GM12872 (cell line): ENCODE results near the gene ETS2.

Experiments used
- CTCF ChIP-seq: IDR thresholded peaks from 3 replicates; pipeline ENCODE4 v1.5.1; 2011; ENCODE audit warnings: low read depth, mild to moderate bottlenecking, low read length, moderate library complexity; ENCODE audit not compliant: insufficient read depth

The ETS2 gene

GRCh38 chr21:38821248-38821647 lies 15.5 kb downstream of the ETS2 start:
- no peak for TF ChIP-seq CTCF

DNA sequence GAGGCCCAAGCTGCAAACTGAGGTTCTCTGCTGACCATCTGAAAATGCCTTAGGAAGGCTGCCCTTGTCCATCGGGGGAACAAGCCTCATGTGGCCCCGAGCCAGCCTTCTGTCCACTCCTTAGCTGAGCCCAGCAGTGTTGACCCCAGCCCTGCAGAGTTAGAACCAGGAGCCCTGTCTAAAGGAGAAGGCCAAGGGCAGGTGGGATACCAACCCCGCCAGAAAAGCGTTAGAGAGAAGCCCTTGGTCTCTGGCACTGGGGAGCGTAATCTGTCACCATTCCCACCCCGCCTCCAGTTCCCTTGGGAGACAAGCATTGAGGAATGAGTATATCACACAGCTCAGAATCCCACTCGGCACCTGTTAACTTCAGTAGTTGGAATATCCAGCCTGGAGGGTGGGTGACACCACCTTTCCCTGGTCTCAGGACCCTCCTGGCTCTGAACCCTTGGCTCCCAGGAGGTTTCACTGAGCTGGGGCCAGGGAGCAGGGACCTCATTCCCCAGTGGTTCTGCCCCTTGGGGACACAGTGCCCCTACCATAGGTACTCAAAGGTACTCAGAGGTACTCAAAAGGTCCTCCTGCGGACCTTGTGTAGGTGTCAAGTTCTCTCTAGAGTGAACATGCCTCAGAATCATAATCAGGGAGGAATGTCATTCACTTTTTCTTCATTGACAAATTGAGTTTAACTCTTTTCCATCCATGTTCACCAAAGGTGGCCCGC lies 16.4 kb downstream of the ETS2 start:
- no peak for TF ChIP-seq CTCF

DNA sequence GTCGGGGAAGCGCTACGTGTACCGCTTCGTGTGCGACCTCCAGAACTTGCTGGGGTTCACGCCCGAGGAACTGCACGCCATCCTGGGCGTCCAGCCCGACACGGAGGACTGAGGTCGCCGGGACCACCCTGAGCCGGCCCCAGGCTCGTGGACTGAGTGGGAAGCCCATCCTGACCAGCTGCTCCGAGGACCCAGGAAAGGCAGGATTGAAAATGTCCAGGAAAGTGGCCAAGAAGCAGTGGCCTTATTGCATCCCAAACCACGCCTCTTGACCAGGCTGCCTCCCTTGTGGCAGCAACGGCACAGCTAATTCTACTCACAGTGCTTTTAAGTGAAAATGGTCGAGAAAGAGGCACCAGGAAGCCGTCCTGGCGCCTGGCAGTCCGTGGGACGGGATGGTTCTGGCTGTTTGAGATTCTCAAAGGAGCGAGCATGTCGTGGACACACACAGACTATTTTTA lies 17.1 kb downstream of the ETS2 start:
- no peak for TF ChIP-seq CTCF

DNA sequence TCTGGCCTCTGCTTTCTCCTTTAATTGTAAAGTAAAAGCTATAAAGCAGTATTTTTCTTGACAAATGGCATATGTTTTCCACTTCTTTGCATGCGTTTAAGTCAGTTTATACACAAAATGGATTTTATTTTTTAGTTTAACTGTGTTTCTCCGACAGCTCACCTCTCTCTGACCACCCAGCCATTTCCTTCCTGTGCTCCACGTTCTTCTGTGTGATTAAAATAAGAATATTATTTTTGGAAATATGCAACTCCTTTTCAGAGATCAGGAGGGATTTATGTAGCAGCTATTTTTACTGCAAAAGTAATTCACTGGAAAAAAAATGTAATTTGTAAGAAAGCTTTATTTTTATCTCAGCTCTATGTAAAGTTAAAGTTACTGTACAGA lies 18.0 kb downstream of the ETS2 start:
- TF ChIP-seq CTCF, result no peak

- no peak for TF ChIP-seq CTCF
Observed at GRCh38 chr21:38824124-38824822, 18.5 kb downstream of the ETS2 start.

DNA sequence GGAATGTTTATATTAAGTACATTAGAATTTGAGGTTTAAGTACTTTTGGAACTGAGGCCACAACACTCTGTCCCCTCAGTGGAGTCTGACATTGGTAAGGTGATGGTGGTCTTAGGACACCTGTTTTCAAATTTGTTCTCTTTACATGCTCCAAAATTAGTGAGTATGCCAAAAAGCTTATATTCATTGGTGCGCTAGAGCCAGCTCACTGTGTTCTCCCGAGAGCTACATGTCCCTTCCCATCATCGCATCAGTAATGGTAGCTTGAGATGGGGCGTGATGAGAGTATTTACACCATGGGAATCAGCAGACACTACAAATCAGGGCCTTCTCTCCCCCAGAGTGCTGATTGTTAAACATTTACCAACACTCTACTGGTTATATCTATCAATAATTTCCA lies 19.5 kb downstream of the ETS2 start:
- TF ChIP-seq CTCF, result no peak

- TF ChIP-seq CTCF, result no peak
Observed at GRCh38 chr21:38825921-38826320, 20.2 kb downstream of the ETS2 start.
